Kidney (tissue), 14 donors: ENCODE results near the gene GMPPA. TPM values are rescaled to one million over a fixed set of nuclear protein-coding genes. Genes with fewer than 3 reads are reported as not detected.

Experiments used
- DNase-seq, 5 donors: peaks; one replicate each; pipeline ENCODE4 v3.0.0-alpha.2; 2013 to 2020
- FAIRE-seq: peaks from 2 replicates; lab custom pipeline; 2012; peaks lifted over from hg19 to GRCh38; lab: Jason Lieb, UNC
- H3K27ac ChIP-seq, 2 donors: one replicate each; pipeline ENCODE4 v1.7.0; 2013; ENCODE audit warnings: low read depth in 2 of 2, low read length in 2 of 2, inconsistent platforms in 1 of 2
- H3K27me3 ChIP-seq: one replicate; pipeline ENCODE4 v1.7.1; 2013; ENCODE audit warnings: low read length, inconsistent platforms; ENCODE audit not compliant: control insufficient read depth, insufficient read depth
- H3K36me3 ChIP-seq, 3 donors: one replicate each; pipeline versions ENCODE4 v1.7.0 to v1.7.1; 2013; ENCODE audit warnings: low read length in 3 of 3, control low read depth in 1 of 3, inconsistent platforms in 1 of 3; ENCODE audit not compliant: insufficient read depth in 3 of 3, control insufficient read depth in 2 of 3
- H3K4me1 ChIP-seq, 3 donors: one replicate each; pipeline versions ENCODE4 v1.7.0 to v1.7.1; 2013; ENCODE audit warnings: low read length in 3 of 3, inconsistent platforms in 1 of 3, low read depth in 1 of 3; ENCODE audit not compliant: control insufficient read depth in 2 of 3, insufficient read depth in 2 of 3
- H3K4me3 ChIP-seq, 3 donors: one replicate each; pipeline versions ENCODE4 v1.7.0 to v1.8.1; 2013; ENCODE audit warnings: low read length in 3 of 3, control low read depth in 1 of 3, inconsistent platforms in 1 of 3
- H3K9ac ChIP-seq, 3 donors: one replicate each; pipeline versions ENCODE4 v1.7.0 to v1.7.1; 2013; ENCODE audit warnings: low read length in 3 of 3, control low read depth in 1 of 3, inconsistent platforms in 1 of 3
- H3K9me3 ChIP-seq, 3 donors: one replicate each; pipeline versions ENCODE4 v1.7.0 to v1.7.1; 2013; ENCODE audit warnings: low read length in 3 of 3, control low read depth in 1 of 3, inconsistent platforms in 1 of 3; ENCODE audit not compliant: control insufficient read depth in 2 of 3, insufficient read depth in 1 of 3
- intact Hi-C: fragments of 100-400 bp; cut with DNase I; formaldehyde crosslinking; loops from one replicate; pipeline ENCODE4 v1.11.1; 2022
- polyA plus RNA-seq: library from polyadenylated mRNA; stranded (reverse); fragments of 350-450 nt; fragmentation: Illumina TruSeq; extraction: RNeasy Lipid Tissue Mini Kit (QIAGEN cat#74804); gene quantifications from one replicate; pipeline ENCODE4 v1.2.3, GENCODE V29; 2014; ENCODE audit warnings: low read depth, low replicate concordance; ENCODE audit not compliant: insufficient read depth
- total RNA-seq: library from RNA; stranded (reverse); fragmentation: NEBNext Ultra II Directional; extraction: Animal tissue kit (Norgen Biotek cat#: 25700); gene quantifications from one replicate; pipeline ENCODE4 v1.2.1, GENCODE V29; 2021
- TF ChIP-seq, protein P1 (sequence below): IDR thresholded peaks from 3 replicates; pipeline ENCODE4 v1.5.1; 2012; ENCODE audit warnings: mild to moderate bottlenecking, moderate library complexity, borderline replicate concordance; ENCODE audit not compliant: insufficient read depth; ENCODE audit errors: extremely low read depth
- donor health status: control.
- donor health status: control.
- donor health status: control.
- donor health status: control.
- donor health status: control.
- donor health status: DM: yes; HTN: yes; CAD: no.
- donor health status: Normal renal cell carcinoma (clear cell type).

GMPPA gene
- total and polyA plus RNA-seq, 2 donors from 2014 or later = 33.9 to 53.1 TPM

DNA sequence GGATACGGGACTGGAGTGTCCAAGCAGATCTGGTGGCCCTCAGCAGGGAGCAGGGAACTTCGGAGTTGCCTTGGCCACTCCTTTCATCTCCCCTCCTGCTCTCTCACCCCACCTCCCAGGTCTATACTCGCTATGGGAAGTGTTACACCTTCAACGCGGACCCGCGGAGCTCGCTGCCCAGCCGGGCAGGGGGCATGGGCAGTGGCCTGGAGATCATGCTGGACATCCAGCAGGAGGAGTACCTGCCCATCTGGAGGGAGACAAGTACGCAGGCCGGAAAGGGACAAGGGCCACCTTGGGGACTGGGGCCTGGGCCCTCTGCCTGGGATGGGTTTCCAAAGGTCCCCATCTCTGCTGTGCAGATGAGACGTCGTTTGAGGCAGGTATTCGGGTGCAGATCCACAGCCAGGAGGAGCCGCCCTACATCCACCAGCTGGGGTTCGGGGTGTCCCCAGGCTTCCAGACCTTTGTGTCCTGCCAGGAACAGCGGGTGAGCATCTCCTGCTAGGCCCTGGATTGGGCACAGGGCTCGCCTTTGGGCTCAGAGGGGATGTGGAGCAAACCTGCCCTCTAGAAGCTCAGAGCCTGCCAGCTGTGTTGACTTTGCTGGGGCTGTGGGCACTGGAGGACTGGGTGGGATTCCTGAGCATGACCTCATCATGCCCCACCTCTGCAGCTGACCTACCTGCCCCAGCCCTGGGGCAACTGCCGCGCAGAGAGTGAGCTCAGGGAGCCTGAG lies 33.1 kb downstream of the GMPPA start:
- no peaks in the 10 kb centered on the region for H3K36me3 ChIP-seq

DNA sequence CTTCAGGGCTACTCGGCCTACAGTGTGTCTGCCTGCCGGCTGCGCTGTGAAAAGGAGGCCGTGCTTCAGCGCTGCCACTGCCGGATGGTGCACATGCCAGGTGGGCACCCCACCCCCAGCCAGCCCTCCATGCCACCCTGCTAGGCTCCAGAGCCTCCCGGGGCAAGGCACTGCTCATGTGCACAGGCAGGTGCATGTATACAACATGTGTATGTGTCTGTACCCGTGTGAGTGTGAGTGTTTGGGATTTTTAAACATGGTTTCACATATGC lies 33.6 kb downstream of the GMPPA start:
- Histone ChIP-seq H3K4me3 (no peak overlapping the region), H3K27me3 (peaks cover 6% of the 10 kb centered on the region), H3K4me1 (no peaks in the 10 kb centered on the region), H3K36me3 (no peaks in the 10 kb centered on the region), H3K9me3 (no peaks in the 10 kb centered on the region), H3K27ac (no peak overlapping the region), H3K9ac (no peak overlapping the region)
- TF ChIP-seq, protein P1, sequence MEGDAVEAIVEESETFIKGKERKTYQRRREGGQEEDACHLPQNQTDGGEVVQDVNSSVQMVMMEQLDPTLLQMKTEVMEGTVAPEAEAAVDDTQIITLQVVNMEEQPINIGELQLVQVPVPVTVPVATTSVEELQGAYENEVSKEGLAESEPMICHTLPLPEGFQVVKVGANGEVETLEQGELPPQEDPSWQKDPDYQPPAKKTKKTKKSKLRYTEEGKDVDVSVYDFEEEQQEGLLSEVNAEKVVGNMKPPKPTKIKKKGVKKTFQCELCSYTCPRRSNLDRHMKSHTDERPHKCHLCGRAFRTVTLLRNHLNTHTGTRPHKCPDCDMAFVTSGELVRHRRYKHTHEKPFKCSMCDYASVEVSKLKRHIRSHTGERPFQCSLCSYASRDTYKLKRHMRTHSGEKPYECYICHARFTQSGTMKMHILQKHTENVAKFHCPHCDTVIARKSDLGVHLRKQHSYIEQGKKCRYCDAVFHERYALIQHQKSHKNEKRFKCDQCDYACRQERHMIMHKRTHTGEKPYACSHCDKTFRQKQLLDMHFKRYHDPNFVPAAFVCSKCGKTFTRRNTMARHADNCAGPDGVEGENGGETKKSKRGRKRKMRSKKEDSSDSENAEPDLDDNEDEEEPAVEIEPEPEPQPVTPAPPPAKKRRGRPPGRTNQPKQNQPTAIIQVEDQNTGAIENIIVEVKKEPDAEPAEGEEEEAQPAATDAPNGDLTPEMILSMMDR = no peak
- DNase-seq (no peak), FAIRE-seq (no peak)
- intact Hi-C loops = loop anchor here (10.0 kb wide), 1 partner anchor 128 kb away; no protein-coding TSS in a partner anchor

More for the DNA sequence above, 33.1 kb downstream of the GMPPA start:
- Histone ChIP-seq H3K27me3 (peaks cover 6% of the 10 kb centered on the region), H3K9me3 (no peaks in the 10 kb centered on the region), H3K27ac (no peak overlapping the region), H3K9ac (no peak overlapping the region), H3K4me1 (no peaks in the 10 kb centered on the region), H3K4me3 (no peak overlapping the region)
- no peak for DNase-seq
- intact Hi-C loops = loop anchor here (10.0 kb wide), 1 partner anchor 127 kb away; no protein-coding TSS in a partner anchor
- FAIRE-seq = no peak
- TF ChIP-seq, protein P1 = no peak

DNA sequence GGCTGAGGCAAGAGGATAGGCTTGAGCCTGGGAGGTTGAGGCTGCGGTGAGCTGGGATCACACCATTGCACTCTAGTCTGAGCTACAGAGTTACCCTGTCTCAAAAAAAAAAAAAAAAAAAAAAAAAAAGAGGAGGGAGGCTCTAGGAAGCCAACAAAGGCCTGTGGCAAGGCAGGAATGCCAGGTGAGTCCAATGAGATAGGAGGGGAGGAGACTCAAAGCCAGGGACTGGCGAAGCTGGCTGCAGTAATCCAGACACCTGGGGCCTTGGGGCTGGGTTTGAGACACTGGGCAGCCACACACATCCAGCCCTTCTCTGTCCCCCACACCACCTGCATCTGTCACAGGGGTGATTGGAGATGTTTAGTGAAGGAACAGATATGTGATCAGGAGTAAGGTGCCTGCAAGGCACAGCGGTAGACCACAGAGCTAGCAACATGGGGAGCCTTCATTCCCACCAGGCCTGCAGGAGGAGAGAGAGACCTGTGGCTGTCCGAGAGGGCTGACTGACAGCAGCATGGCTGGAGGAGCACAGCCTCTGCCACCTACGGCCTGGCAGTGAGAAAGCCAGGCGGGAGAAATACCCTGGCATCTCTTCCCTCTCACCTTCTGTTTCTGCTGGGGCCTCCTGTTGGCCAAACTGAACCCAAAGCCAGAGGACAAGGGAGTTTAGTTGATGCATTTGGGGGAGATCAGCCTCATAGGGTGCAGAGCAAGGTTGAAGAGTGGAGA lies 35.4 kb downstream of the GMPPA start:
- no peak overlapping the region for H3K27ac ChIP-seq
- H3K4me1 ChIP-seq = no peaks in the 10 kb centered on the region
- H3K27me3 ChIP-seq = peaks cover under 1% of the 10 kb centered on the region
- no peaks in the 10 kb centered on the region for H3K9me3 ChIP-seq
- no peak overlapping the region for H3K9ac ChIP-seq
- FAIRE-seq = no peak
- DNase-seq = no peak
- TF ChIP-seq, protein P1 = no peak
- intact Hi-C loops = loop anchor here (10.0 kb wide), 1 partner anchor 129 kb away; no protein-coding TSS in a partner anchor
- H3K4me3 ChIP-seq = no peak overlapping the region
- no peaks in the 10 kb centered on the region for H3K36me3 ChIP-seq
